GM12874 (cell line): Measurements from ENCODE around the gene ZNF546.

Experiments
- CTCF ChIP-seq: IDR thresholded peaks from 2 replicates; pipeline ENCODE4 v1.5.1; 2011; ENCODE audit warnings: low read depth, mild to moderate bottlenecking, control low read depth, low read length, moderate library complexity; ENCODE audit not compliant: insufficient read depth

Gene ZNF546

DNA sequence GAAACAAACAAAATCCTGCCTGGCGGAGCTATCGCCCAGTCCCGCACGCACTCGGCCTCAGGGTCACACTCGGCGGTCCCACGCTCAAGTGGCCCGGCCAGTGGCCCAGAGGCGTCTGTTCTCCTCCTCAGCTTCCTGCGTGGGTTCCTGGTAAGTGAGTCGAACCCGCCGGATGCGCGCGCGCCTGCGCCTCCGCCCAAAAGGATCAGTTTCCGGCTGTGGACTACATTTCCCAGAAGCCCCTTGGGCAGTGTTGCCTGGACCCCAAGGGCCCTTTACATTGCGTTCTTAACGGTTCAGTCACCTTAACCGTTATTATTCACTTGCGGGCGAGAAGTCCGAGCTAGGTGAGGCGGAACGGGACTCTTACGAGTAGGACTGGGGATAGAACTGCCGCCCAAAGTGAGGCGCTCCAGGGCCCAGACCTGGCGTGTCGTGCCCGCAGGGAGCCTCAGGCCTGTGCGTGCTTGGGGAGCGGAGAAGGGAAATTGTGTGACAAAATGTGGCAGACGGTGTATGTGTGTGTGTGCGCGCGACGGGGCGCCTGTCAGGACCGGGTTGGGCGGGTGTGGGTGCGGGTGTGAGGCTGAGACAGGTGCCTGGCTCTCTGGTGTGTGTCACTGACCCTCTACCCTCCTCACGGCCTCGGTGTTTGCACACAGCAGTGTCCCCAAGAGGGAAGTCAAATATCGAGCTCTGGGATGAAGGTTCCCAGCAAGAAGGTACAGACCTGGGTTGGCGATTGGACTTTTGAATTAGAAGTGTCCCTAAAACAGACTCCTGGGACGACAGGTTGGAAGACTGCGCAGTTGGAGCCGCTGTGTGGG is at the start of gene ZNF546:
ZNF546 (plus strand) TSS at position 250 of the 827 bp plus-strand sequence. CDS start 1,267 bp downstream, outside the sequence.
- TF ChIP-seq CTCF: no peak

DNA sequence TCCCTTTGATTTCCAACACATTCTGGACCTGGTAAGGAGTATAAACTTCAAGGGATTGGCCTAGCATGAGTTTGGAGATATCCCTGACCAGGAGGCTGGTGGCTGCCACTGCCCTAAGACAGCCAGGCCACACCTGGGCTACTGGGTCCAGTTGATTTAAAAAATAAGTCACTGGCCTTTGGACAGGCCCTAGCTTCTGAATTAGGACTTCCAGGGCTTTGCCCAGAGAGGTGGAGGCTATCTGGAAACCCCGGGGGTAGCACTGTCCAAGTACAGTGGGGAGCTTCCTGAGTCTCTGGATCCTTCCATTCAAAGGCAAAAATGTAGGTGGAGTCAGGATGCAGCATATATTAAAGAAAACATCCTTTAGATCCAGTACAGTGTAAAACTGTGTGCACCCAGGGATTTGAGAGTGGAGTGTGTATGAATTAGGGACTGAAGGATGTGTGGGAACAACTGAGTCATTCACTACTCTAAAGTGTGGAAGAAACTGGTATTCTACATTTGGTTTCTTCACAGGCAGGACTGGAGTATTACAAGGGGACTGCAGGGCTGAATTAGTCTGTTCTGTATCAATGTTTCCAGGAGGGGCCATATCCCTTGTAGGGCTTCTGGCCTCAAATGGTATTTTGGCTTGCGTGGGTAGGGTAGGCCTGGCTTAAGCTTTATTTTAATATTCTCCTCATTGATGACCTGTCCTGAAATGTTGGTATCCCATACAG is 47.7 kb upstream of the ZNF546 start:
- no peak for TF ChIP-seq CTCF

DNA sequence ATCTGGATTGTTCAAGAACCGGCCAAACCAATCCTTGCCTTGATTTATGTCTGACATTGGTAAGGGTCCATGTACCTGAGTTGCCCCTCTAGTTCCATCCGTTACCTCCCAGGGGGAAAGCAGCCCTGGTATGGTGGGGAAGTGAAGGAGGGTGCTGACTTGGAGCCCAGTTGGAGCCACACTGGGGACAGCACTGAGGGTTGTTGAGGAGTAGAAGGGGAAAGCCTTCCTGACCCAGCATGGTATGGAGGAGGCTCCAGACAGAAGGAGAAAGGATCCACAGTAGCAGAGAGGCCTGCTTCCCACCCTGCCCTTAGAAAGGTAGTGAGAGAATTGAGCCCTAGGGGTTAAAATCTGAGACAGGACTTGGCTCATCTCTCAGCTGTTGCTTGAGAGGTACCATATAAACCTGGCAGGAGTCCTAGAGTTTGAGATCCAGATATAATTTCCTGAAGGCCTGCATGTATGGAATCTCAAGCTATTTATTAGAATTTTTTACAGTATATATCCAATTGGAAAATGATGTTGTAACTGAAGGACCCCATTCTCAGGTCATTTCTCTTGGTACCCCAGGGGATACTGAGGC is 45.7 kb upstream of the ZNF546 start:
- TF ChIP-seq CTCF: no peak

DNA sequence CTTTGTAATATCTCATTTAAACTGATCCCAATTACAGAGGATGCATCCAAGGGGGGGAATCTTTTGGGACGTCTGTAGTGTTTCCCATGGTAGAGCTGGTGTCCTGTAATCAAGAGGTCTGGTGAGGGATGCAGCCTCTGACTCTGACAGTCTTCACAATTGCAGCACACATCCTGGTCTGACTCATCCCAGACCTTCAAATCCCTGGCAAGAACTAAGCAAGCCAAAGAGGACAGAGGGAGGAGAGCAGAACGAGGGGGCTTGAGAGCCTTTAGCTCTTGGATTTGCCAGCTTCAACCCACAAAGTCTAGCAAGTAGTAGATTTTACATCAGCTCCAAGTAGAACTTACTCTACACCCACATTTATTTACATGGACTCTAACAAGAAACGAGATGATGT is 45.2 kb upstream of the ZNF546 start:
- no peak for TF ChIP-seq CTCF

DNA sequence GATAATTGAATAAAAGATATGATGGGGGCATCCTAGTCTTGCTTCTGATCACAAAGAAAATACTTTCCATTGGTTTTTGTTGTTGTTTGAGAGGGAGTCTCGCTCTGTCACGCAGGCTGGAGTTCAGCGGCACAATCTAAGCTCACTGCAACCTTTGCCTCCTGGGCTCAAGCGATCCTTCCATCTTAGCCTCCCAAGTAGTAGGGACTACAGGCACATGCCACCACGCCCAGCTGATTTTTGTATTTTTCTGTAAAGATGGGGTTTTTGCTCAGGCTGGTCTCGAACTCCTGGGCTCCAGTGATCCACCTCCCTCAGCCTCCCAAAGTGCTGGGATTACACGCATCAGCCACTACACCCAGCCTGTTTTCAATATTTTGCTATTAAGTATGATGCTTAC is 42.9 kb upstream of the ZNF546 start:
- no peak for TF ChIP-seq CTCF

DNA sequence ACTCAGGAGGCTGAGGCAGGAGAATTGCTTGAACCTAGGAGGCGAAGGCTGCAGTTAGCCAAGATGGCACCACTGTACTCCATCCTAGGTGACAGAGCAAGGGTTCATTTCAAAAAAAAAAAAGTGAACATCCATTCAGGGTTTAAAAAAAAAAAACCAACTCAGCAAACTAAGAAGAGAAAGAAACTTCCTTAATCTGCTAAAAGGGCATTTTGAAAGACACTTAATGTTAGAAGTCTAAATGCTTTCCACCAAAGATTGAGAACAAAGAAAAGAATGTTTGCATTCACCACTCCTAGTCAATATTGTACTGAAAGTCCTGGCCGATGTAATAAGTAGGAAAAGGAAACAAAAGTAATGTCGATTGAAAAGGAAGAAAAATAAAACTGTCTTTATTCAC is 33.0 kb upstream of the ZNF546 start:
- TF ChIP-seq CTCF: no peak

DNA sequence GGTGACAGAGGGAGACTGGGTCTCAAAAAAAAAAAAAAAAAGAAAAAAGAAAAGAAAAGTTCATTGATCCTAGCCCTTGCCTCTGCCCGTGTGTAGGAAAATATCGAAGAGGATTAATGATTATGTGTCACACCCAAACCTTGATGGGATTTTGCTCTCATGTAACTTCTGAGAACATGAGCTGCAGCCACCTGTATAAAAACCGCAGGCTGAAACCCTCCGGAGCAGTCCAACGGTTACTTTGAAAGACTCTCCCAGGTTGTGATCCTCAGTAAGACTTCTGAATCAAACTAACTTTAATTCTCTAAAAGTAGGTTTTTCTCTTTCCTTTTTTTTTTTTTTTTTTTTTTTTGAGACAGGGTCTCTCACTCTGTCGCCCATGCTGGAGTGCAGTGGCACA is 30.2 kb upstream of the ZNF546 start:
- no peak for TF ChIP-seq CTCF
